ENCODE measurements around the gene FGF1. TPM values are rescaled to one million over a fixed set of nuclear protein-coding genes. Genes with fewer than 3 reads are reported as not detected.

FGF1 gene
- total RNA-seq, 1 donor from 2014 or later = 0.85 TPM

GRCh38 chr5:142572006-142572405 is 113.9 kb downstream of the FGF1 start:
- no peak for DNase-seq

DNA sequence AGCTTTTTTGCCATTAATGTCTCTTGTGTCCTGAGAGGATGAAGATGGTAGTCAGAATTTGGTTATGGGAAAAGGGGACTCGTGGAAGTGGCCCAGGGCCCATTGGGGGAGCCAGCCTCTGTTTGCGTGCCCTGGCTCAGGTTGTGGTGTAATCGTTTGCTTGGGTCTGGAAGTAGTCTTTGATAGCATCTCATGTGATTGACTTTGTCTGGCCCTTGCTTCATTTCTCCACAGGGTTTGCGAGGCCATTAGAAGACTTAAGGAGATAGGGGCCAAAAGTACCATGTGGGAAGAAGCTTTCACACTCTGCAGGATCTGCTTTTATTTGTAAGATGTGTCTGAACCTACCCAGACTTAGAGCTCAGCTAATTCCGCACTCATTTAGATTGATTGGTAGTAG is 114.5 kb downstream of the FGF1 start:
- DNase-seq = no peak

GRCh38 chr5:142569905-142570304 is 116.0 kb downstream of the FGF1 start:
- no peak for DNase-seq

GRCh38 chr5:142568996-142569335 is 116.9 kb downstream of the FGF1 start:
- DNase-seq = no peak

- no peak for DNase-seq
These were observed 117.5 kb downstream of the FGF1 start for GRCh38 chr5:142568283-142568995.

DNA sequence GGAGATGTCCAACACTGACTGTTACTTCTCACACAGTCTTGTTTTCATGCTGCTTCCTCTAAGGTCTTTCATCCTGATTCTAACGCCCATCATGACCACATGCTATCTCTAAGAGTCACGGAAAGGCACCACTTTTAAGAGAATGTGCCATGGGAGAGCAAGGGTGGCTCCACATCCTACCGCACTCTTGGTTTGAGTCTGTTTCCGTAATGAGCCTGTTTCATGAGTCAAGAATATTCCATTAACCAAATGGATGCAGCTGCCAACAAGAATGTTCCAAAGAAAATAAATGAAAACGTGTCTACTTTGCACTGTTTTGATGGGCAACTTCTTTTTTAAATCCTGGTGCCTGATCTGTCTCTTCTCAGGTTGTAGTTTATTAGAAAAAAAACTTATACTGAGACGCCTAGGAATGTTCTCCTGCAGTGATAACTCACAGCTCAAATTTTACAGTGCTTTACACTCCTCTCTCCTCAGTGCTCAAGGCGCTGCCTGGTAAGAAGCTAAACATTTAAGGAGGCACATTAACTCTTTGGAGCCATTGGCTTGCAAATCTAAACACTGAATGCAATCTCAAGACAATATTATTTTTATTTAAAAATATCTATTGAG is 124.3 kb downstream of the FGF1 start:
- DNase-seq = no peak

DNA sequence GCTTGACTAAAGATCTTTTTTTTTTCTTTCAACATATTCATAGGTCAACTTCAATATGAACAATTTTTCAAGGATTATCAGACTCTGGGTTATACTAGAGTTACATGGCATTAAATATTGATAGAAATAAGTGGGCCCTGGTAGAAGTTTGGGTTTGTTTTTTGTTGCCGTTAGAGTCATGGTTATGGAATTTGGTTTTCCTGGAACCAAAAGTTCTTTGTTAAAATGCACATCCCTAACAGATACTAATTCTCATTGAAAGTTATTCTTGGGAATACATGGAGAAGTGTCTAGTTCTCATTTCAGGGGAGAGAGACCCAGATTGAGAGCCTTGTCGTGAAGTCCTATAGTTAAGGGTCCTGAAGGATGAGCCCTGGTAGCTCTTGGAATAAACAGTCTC is 124.9 kb downstream of the FGF1 start:
- no peak for DNase-seq

DNA sequence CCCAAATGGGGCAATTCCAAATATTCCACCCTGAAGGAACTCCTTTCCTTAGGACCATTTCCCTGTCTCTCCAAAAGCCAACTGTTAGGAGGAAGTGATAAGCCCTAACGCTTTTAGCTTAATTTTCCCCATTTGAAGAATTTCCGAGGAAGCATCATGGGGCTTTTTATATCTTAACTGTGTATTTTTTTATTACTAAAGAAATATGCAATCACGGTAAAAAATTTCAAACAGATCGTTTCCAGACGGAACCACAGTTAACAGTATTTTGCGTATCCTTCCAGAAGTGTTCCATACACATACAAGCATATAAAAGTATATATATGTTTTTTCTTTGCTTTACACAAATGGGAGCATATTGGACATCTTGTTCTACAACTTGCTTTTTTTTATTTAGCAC is 133.8 kb downstream of the FGF1 start:
- DNase-seq = no peak

GRCh38 chr5:142551338-142552067 is 134.4 kb downstream of the FGF1 start:
- DNase-seq = peak; percentile 45

DNA sequence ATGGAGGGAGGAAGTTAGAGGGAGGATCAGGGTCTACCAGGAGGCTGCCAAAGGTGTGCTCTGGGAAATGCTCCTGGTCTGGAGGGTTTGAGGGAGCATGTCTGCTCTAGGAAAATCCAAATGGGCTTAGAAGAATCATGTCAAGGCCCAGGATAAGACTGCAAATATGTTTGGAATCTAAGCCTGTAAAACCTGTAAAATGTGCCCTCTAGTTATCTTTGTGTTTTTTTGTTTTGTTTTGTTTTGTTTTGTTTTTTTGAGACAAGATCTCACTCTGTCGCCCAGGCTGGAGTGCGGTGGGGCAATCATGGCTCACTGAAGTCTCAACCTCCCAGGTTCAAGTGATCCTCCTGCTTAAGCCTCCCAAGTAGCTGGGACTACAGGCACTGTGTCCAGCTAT is 135.4 kb downstream of the FGF1 start:
- no peak for DNase-seq

- no peak for DNase-seq
These were observed 136.1 kb downstream of the FGF1 start for GRCh38 chr5:142549834-142550233.

DNA sequence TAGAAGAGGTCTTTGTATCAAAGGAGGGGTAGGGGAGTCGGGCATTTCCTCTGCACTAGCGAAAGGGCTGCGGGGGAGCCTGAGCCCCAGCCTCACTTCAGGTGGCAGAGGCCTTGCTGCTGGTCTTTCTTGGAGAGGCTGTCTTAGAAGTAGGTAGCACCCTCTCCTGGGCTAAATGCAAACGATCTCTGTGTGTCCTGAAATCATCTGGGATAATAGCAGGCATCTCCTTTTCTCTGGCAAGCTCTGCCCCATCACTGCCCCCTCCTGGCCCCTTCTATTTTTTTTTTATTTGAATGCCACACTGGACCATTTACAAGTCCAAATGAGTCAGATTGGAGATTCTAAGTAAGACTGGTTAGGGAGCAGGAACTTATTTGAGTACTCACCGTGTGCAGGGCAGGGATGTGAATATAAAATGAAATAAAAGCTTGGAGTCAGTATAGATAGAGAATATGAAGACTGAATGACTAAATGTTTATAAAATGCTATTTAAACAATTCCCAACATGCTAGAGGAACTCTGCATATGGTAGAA is 137.1 kb downstream of the FGF1 start:
- DNase-seq = peak; percentile 97

DNA sequence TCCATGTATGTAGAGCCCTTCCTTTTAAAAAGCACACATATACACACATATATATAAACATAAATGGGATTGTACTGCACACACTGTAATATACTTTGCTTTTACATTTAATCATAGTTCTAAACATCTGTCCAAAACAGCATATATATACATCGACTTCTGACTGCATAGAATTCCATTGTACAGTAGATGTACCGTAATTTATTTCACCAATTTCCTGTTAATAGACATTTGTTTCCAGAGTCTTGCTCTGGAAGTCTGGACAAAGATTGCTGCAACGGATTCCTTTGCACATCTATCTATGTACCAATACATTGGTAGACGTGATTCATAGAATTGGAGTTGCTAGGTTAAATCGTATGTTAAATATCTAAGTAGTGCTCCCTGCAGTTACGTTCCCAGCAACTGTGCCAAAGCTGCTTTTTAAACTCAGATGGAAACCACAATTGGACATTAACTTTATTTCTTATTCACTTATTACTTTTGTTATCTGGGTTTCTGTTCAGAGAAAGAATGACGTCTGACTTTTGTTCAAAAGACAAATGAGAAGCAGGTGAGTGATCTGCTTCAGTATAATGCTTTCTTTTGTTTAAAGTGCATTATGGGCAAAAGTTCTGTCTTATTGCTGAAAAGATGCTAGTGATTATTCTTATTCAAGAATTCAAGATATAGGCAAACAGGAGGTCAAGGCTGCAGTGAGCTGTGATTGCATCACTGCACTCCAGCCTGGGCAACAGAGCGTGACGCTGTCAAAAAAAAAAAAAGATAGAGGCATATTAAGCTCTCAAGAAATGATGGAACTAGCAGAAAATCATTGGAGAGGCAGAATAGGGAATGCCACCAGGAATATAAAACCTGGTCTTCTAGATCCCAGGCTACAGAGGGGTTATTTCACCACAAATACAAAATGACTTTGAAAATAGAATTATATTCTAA is 138.2 kb downstream of the FGF1 start:
- DNase-seq = no peak

DNA sequence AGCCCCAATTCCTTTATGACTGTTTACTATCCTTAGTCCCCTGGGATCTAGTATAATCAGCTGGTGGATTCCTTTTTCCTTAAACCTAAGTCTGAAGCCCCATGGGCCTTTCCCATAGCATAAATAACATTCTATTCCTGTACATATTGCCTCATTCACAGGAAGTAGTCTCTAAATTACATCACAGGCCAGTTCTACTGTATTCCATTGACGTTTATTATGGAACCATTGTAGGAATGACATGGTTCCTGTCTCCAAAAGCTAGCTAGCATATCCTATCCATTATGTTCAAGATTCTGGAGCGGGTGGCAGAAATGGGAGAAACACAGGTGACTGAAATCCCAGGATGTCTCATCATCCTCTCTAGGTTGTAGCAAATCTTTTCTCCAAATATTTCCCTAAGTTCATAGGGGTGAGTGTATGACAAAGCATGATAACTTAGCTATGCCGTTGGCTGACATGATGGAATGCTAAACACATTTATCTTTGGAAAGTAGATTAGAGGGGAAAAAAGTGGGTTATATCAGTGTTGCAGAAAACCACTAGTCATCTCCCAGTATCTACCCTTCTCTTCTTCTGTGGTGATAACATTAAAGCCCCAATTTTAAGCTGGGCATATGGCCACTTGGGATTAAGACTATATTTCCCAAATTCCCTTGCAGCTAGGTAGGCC is 140.1 kb downstream of the FGF1 start:
- peak; percentile 63 for DNase-seq

DNA sequence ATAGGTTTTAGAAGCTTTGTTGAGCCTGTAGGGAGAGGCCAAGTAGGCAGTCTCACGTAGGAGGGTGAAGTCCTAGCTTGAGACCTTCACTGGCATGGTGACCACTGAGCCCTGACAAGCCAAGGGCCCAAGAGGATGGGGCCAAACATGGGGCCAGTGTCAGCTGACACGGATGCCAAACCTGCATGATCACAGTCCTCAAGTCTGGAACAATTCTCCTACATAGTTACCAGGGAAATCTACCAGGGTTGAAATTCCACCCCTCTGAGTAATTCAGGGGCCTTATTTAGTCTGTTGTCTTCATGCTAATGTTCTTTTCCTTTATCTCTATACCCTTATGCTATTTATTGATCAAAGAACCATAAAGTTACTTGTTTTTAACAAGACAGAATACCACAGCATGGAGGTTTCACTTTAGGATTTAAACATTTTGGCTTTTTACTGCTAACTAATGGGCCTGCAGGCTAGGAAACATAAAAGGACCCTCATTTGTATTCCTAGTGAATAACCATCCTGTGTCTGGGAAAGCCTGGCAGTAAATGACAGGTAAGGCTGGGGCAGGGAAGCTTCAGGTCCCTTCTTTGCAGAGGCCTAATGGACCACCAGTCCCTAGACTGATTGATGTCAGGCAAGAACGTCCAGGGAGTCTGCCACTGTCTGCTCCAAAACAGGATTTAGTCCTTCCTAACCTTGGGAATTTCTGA is 140.8 kb downstream of the FGF1 start:
- peak; percentile 16 for DNase-seq

DNA sequence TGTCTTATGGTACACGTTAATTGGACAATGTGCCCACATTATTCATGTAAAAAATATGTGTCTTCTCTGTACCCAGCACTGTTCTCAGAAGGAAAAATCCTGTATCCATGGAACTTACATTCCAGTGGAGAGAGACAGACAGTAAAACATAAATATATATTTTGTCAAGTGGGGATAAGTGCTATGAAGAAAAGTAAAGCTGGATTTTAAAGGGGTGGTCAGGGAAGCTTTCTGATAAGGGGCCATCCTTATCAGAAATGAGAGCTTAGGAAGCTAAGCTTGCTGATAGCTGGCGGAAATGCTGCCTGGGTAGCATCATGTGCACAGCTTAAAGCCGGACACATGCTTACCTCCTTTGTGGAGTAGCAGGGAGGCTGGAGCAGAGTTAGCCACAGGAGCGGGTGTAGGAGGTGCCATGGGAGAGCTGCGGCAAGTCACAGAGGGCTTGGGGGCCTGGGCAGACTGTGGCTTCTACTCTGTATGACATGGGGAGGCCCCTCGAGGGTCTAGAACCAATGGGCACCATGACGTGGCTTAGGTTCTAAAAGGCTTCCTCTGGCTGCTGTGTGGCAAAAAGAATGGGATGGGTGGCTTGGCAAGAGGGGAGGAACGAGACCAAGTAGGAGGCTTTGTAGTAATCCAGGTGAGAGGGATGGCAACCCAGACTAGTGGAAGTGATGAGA is 141.7 kb downstream of the FGF1 start:
- no peak for DNase-seq

DNA sequence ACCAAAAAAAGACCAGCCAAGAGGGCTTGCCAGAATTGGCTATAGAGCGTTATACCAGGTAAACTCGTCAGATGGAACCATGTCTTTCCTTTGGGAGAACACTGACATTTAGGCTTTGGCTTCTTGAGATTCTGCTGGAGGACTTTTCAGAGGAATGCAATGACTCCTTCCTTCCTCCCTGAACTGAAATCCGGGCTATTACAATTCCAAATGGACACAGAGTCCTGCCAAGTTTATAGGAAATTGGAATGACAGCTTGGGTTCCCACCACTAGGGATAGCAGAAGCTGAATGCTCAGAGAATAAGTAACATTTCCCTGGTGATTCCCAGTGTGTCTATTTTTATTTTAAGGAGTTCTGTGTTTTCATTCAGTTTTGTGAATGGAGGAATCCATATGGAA is 143.0 kb downstream of the FGF1 start:
- DNase-seq = peak; percentile 85
